GM13977 (cell line): ENCODE results near the gene RSU1.

Experiments
- DNase-seq: peaks from one replicate; pipeline ENCODE4 v3.0.0; 2012; ENCODE audit warnings: low spot score
- in situ Hi-C: fragments of 300-500 bp; cut with MboI; formaldehyde crosslinking; loops from one replicate; pipeline ENCODE4 v1.12.0; 2022; ENCODE audit warnings: low sequenced_read_pairs, low pct_unique_long_range_greater_than_20kb, mixed read lengths, inconsistent platforms; ENCODE audit not compliant: unreplicated experiment
- TF ChIP-seq, protein P1 (sequence below): IDR thresholded peaks from 2 replicates; pipeline ENCODE4 v1.5.1; 2012; ENCODE audit warnings: mild to moderate bottlenecking, control low read depth; ENCODE audit not compliant: insufficient read depth; ENCODE audit errors: extremely low read depth, missing control alignments

The RSU1 gene

DNA sequence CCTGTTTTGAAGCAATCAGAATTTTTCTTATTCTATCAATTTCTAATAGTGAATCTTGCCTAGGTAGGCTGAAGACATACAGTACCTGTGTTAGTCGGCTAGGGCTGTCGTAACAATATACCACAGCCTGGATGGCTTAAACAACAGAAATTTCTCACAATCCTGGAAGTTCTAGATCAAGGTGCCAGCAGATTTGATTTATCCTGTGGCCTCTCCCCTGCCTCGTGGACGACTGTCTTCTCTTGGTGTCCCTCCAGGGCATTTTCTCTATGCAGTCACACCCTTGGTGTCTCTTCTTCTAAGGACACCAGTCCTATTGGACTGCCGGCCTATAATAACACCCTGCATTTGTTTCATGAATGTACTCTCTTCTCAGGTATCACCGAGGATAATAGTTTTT, 1.8 kb upstream of the RSU1 start:
- DNase-seq: no peak
- TF ChIP-seq, protein P1, sequence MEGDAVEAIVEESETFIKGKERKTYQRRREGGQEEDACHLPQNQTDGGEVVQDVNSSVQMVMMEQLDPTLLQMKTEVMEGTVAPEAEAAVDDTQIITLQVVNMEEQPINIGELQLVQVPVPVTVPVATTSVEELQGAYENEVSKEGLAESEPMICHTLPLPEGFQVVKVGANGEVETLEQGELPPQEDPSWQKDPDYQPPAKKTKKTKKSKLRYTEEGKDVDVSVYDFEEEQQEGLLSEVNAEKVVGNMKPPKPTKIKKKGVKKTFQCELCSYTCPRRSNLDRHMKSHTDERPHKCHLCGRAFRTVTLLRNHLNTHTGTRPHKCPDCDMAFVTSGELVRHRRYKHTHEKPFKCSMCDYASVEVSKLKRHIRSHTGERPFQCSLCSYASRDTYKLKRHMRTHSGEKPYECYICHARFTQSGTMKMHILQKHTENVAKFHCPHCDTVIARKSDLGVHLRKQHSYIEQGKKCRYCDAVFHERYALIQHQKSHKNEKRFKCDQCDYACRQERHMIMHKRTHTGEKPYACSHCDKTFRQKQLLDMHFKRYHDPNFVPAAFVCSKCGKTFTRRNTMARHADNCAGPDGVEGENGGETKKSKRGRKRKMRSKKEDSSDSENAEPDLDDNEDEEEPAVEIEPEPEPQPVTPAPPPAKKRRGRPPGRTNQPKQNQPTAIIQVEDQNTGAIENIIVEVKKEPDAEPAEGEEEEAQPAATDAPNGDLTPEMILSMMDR: no peak
- in situ Hi-C loops: loop anchor here (25.0 kb wide), 1 partner anchor 932 kb away; no protein-coding TSS in a partner anchor

DNA sequence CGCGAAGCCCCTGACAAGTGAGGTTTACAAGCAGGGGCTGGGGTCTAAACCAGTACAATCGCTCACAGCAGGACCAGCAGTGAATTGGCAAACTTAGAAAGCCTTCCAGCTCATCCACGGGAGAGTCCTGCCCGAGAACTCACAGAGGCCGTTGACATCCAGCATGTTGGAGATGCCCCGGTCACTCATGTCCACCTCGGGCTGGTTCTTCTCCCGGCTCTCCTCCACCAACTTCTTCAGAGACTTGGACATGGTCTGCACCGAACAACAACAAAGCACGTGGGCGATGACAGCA, 447 bp downstream of the RSU1 start:
- in situ Hi-C loops: loop anchor here (25.0 kb wide), 1 partner anchor 929 kb away; no protein-coding TSS in a partner anchor
- DNase-seq: no peak
- TF ChIP-seq, protein P1: no peak

DNA sequence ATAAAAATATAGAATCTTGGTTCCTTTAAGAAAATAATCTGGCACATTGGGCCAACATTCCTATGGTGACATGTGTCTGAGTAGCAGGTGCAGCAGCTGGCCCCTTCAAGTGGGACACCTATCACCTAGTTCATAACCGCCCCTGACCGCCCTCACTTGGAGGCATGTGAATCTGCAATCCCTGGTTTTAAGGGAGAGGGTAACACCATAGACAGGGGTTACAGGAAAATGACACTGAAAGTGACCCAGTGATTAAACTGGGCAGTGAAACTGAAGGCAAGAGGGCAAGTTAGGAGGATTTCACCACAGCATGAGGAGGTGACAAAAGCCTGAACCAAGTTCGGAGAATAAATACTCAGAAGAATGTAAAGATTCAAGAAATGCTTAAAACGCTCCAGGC, 1.1 kb downstream of the RSU1 start:
- TF ChIP-seq, protein P1: no peak
- DNase-seq: no peak
- in situ Hi-C loops: loop anchor here (25.0 kb wide), 1 partner anchor 929 kb away; no protein-coding TSS in a partner anchor

DNA sequence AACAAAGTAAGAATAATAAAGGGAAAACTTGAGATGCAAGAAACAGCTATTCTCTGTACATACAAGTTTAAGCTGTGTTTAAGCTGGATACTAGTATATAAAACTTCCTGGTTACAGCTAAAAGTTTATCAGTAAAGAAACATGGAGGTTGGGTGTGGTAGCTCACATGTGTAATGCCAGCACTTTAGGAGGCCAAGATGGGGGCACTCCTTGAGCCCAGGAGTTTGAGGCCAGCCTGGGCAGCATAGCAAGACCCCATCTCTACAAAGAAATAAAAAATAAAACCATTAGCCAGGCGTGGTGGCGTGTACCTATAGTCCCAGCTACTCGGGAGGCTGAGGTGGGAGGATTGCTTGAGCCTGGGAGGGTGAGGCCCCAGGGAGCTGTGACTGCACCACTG, 3.2 kb downstream of the RSU1 start:
- DNase-seq: no peak
- in situ Hi-C loops: loop anchor here (25.0 kb wide), 1 partner anchor 927 kb away; no protein-coding TSS in a partner anchor

DNA sequence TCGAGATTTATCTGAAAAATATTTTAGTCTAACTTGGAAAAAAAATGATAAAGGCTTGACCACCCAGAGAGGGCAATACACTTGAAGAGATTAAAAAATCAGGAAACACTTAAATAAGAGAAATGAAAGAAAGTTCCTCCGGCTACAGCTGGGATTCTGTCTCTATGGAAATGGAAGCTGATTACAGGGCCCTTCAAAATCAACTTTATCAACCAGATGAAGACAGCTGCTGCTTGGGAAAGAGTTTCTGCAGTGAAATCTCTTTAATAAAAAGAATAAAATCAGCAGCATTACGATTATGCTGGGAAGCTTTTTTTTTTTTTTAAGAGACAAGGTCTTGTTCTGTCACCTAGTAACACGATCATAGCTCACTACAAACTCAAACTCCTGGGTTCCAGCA, 4.5 kb downstream of the RSU1 start:
- TF ChIP-seq, protein P1: no peak
- no peak for DNase-seq
- in situ Hi-C loops: loop anchor here (25.0 kb wide), 1 partner anchor 925 kb away; no protein-coding TSS in a partner anchor

More for the DNA sequence above, 3.2 kb downstream of the RSU1 start:
- TF ChIP-seq, protein P1: no peak

DNA sequence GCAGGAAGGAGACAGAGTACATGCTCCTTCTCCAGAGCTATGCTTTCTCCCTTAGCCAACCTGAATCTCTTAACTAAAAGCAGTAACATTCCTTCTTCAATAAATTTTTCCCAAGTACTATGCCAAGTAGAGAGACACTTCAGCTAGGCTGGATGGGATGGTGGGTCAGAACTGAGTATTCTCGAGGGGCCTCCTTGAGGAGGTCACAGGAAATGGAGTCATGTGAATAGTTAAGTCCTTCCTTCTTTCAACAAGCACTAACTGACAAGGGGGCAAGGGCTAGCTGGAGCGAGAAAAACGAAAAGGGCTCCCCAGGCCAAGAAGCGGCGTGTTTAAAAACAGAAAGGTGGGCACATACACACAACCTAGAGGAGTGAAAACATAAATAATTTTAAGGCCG, 5.5 kb downstream of the RSU1 start:
- TF ChIP-seq, protein P1: no peak
- no peak for DNase-seq
- in situ Hi-C loops: loop anchor here (25.0 kb wide), 1 partner anchor 924 kb away; no protein-coding TSS in a partner anchor
